Left ventricle myocardium inferior (tissue), 1 donor: ENCODE results near the gene SOAT2. TPM values are rescaled to one million over a fixed set of nuclear protein-coding genes. Genes with fewer than 3 reads are reported as not detected.

Source experiments
- DNase-seq: peaks from one replicate; pipeline ENCODE4 v3.0.0-alpha.2; 2020
- H3K27ac ChIP-seq: fragments of 200-600 bp; replicated peaks from 2 replicates; pipeline ENCODE4 v1.8.0; 2021
- H3K27me3 ChIP-seq: fragments of 200-600 bp; 2 replicates; pipeline ENCODE4 v1.8.0; 2021; ENCODE audit warnings: low read depth
- H3K36me3 ChIP-seq: fragments of 200-600 bp; 2 replicates; pipeline ENCODE4 v1.8.0; 2021
- H3K4me1 ChIP-seq: fragments of 200-600 bp; 2 replicates; pipeline ENCODE4 v1.8.0; 2021
- H3K4me3 ChIP-seq: fragments of 200-600 bp; 2 replicates; pipeline ENCODE4 v1.8.0; 2021; ENCODE audit warnings: mild to moderate bottlenecking, moderate library complexity
- H3K9me3 ChIP-seq: fragments of 200-600 bp; replicated peaks from 2 replicates; pipeline ENCODE4 v1.8.0; 2021
- CTCF ChIP-seq: fragments of 200-600 bp; IDR thresholded peaks from 2 replicates; pipeline ENCODE4 v1.8.0; 2021; ENCODE audit warnings: antibody characterized with exemption, mild to moderate bottlenecking, borderline replicate concordance
- intact Hi-C: fragments of 100-400 bp; cut with micrococcal nuclease; formaldehyde crosslinking; loops from one replicate; pipeline ENCODE4 v1.11.0; 2022
- total RNA-seq: library from RNA; stranded (reverse); fragmentation: NEBNext Ultra II Directional; extraction: Animal tissue kit (Norgen Biotek cat#: 25700); gene quantifications from one replicate; pipeline ENCODE4 v1.2.1, GENCODE V29; 2021
- donor health status: DM: no; HTN: yes; CAD: no; lungs with severe emphysema.

Gene SOAT2
- total RNA-seq, 1 donor from 2014 or later, result not detected

GRCh38 chr12:53170215-53170614 is 66.9 kb downstream of the SOAT2 start:
- Histone ChIP-seq H3K9me3 (no peaks in the 10 kb centered on the region), H3K27ac (no peak overlapping the region), H3K4me1 (peaks cover 5% of the 10 kb centered on the region), H3K27me3 (no peaks in the 10 kb centered on the region), H3K36me3 (peaks cover 33% of the 10 kb centered on the region), H3K4me3 (no peak overlapping the region)
- no peak for DNase-seq
- no peak for TF ChIP-seq CTCF
- intact Hi-C loops, result no loop called here

- Histone ChIP-seq H3K27me3 (no peaks in the 10 kb centered on the region), H3K9me3 (no peaks in the 10 kb centered on the region), H3K4me3 (no peak overlapping the region), H3K4me1 (peaks cover 8% of the 10 kb centered on the region), H3K36me3 (peaks cover 33% of the 10 kb centered on the region), H3K27ac (no peak overlapping the region)
- no peak for TF ChIP-seq CTCF
- intact Hi-C loops, result no loop called here
- no peak for DNase-seq
Measured at GRCh38 chr12:53170876-53171724, 67.8 kb downstream of the SOAT2 start.

- no peaks in the 10 kb centered on the region for H3K9me3 ChIP-seq
- no peak overlapping the region for H3K27ac ChIP-seq
- intact Hi-C loops, result no loop called here
- peaks cover 33% of the 10 kb centered on the region for H3K36me3 ChIP-seq
- no peak for DNase-seq
- no peak for TF ChIP-seq CTCF
- H3K4me1 ChIP-seq, result peaks cover 8% of the 10 kb centered on the region
- no peak overlapping the region for H3K4me3 ChIP-seq
- H3K27me3 ChIP-seq, result no peaks in the 10 kb centered on the region
Measured at GRCh38 chr12:53171725-53172329, 68.5 kb downstream of the SOAT2 start.

GRCh38 chr12:53172352-53172751 is 69.1 kb downstream of the SOAT2 start:
- DNase-seq, result no peak

More at GRCh38 chr12:53172352-53172751, 69.1 kb downstream of the SOAT2 start:
- Histone ChIP-seq H3K4me3 (no peak overlapping the region), H3K4me1 (peaks cover 8% of the 10 kb centered on the region), H3K27me3 (no peaks in the 10 kb centered on the region), H3K9me3 (no peaks in the 10 kb centered on the region), H3K36me3 (peaks cover 33% of the 10 kb centered on the region), H3K27ac (no peak overlapping the region)
- TF ChIP-seq CTCF, result no peak
- intact Hi-C loops, result no loop called here
